ENCODE results near the gene DGCR8. TPM values are rescaled to one million over a fixed set of nuclear protein-coding genes. Genes with fewer than 3 reads are reported as not detected.

DGCR8 gene
- total RNA-seq, 1 donor from 2014 or later: 81.0 TPM

DNA sequence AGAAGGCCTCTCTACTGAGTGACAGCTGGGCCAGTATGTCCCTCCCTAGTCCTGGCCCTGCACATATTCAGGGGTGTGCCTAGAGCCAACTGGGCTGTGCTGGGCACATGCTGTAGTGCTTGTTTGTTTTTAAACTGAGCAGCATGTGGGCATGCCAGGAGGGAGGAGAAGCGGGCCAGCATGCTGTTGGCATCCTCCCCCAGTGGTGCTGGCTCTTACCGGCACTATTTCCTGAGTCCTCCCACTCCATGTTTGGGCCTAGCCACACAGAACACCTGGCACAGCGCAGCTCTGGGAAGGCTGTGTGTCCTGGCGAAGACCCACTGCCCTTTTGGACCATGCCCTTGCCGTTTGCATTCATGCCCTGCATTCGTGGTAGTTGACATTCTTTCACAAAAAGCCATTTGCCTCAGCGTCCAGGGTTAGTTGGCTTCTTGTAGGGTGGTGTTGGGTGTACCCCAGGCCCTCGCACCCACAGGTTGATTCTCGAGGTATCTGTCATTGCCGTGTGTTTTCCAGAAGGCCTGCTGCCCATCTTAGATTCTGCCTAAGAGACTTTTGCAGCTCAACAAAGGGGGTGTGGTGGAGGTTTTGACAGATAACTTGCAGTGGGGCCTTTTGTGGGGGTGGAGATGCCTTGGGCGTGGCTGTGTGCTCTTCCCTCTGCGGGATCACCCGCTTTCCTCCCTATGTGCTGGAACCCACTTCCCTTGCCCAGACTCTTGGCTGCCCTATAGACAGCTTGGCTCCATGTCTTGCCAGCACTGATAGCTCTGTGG is 13.6 kb downstream of the DGCR8 start:
- H3K4me1 Mint-ChIP-seq (ENCODE audit: low read depth): peaks cover 45% of the 10 kb centered on the region
- no peak for DNase-seq (ENCODE audit: low spot score)
- peak overlapping the region; percentile 31 for H3K27ac Mint-ChIP-seq
- intact Hi-C loops (cut with micrococcal nuclease): no loop called here
- peaks cover 63% of the 10 kb centered on the region for H3K36me3 Mint-ChIP-seq (ENCODE audit: low read depth)
- peaks cover 5% of the 10 kb centered on the region for H3K9me3 Mint-ChIP-seq
- no peak overlapping the region for H3K4me3 Mint-ChIP-seq
- no peaks in the 10 kb centered on the region for H3K27me3 Mint-ChIP-seq (ENCODE audit: insufficient read depth)

DNA sequence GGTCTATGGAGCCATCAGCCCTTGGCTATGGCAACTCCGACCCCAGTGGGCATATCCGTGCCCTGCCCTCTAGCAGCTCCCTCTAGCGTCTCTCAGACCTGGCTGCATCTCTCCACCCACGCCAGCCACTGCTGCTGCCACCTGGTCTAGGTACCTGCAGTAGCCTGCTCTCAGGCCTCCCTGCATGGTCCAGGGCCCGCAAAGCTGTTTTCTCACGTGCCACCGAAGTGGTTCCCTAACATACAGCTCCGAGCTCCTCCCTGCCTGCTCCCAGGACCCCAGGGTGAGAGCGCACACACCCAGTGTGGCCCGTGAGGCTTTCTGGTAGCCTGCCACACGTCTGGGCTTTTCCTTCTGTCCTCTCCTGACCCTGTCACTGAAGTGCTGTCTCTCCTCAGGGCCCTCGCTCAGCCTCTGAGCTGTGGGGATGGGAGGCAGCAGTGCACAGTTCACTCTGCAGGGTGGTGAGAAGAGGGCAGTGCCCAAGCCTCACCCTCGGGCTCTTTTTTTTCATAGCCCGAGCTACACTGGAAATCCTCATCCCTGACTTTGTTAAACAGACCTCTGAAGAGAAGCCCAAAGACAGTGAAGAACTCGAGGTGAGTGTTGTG is 14.3 kb downstream of the DGCR8 start:
- no peak for DNase-seq (ENCODE audit: low spot score)
- H3K36me3 Mint-ChIP-seq (ENCODE audit: low read depth): peaks cover 69% of the 10 kb centered on the region
- H3K27ac Mint-ChIP-seq: peak overlapping the region; percentile 31
- intact Hi-C loops (cut with micrococcal nuclease): no loop called here
- H3K4me3 Mint-ChIP-seq: no peak overlapping the region
- H3K9me3 Mint-ChIP-seq: peaks cover 5% of the 10 kb centered on the region
- no peaks in the 10 kb centered on the region for H3K27me3 Mint-ChIP-seq (ENCODE audit: insufficient read depth)
- H3K4me1 Mint-ChIP-seq (ENCODE audit: low read depth): peaks cover 47% of the 10 kb centered on the region

DNA sequence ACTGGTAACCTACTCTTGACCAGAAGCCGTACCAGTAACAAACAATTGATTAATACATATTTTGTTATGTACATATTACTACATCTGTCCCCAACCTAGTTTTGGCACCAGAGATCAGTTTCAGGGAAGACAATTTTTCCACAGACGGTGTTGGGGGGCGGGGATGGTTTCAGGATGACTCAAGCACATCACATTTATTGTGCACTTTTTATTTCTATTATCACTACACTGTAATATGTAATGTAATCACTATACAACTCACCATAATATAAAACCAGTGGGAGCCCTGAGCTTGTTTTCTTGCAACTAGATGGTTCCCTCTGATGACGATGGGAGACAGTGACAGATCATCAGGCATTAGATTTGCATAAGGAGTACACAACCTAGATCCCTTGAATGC is 15.5 kb downstream of the DGCR8 start:
- Mint-ChIP-seq H3K27ac (peak overlapping the region; percentile 80), H3K36me3 (ENCODE audit: low read depth) (peaks cover 72% of the 10 kb centered on the region), H3K9me3 (peaks cover 5% of the 10 kb centered on the region), H3K4me3 (peak overlapping the region; percentile 51), H3K27me3 (ENCODE audit: insufficient read depth) (no peaks in the 10 kb centered on the region), H3K4me1 (ENCODE audit: low read depth) (peaks cover 57% of the 10 kb centered on the region)
- intact Hi-C loops (cut with micrococcal nuclease): no loop called here
- no peak for DNase-seq (ENCODE audit: low spot score)

DNA sequence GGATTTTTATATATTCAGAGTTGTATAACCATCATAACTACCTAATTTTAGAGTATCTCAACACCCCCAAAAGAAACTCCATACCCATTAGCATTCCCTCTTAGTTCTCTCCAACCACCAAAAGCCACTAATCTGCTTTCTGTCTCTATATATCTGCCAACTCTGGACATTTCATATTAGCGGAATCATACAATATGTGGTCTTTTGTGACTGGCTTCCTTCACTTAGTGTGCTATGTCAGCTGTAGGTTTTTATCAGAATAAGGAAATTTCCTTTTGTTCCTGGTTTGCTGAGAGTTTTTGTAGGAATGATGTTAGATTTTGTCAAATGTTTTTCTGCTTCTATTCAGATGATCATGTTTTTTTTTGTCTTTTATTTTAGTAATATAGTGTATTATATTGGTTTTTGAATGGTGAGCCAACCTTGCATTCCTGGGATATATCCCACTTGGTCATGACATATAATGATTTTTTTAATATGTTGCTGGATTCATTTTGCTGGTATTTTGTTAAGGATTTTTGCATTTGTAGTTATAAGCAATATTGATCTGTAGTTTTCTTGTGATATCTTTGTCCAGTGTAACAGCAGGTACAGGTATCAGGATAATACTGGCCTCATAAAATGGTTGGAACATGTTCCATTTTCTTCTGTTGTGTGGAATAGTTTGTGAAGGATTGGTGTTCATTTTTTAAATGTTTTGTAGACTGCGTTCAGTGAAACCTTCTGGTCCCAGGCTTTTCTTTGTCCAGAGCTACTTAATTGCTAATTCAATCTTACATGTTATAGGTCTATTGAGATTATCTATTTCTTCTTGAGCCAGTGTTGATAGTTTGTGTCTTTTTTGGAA is 16.8 kb downstream of the DGCR8 start:
- Mint-ChIP-seq H3K9me3 (peaks cover 5% of the 10 kb centered on the region), H3K27ac (no peak overlapping the region), H3K4me1 (ENCODE audit: low read depth) (peaks cover 66% of the 10 kb centered on the region)

DNA sequence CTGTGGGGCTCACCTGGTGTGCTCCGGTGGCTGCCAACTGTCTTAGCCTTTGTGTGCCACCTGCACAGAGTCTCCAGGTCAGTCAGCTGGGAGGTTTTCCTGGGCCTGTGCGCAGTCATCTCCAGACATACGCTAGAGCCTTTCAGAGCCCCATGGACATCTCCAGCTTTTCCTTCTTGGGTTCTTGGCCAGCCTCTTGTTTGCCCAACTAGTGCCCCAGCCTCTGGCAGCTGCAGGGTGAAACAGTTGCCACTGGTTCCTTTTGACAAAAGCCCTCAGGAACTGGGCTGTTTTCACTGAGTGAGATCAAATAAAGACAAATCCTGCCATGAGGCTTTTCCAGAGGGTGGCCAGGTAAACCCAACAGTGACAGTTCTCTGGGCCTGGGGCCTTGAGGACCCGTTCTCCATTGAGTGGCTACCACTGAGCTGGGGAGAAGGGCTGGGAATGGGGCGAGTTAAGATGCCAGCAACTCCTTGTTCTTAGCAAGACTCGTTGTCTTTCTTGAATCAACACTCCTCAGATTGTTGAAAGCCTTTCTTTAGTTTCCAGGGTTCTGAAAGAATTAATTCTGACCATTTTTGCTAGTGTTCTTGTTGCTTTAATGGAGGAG is 19.2 kb downstream of the DGCR8 start:
- Mint-ChIP-seq H3K4me3 (peak overlapping the region; percentile 22), H3K4me1 (ENCODE audit: low read depth) (peaks cover 82% of the 10 kb centered on the region), H3K27ac (peak overlapping the region; percentile 91), H3K9me3 (peaks cover 5% of the 10 kb centered on the region), H3K36me3 (ENCODE audit: low read depth) (peaks cover 69% of the 10 kb centered on the region), H3K27me3 (ENCODE audit: insufficient read depth) (no peaks in the 10 kb centered on the region)
- no peak for DNase-seq (ENCODE audit: low spot score)
- intact Hi-C loops (cut with micrococcal nuclease): no loop called here

More for the DNA sequence above, 16.8 kb downstream of the DGCR8 start:
- Mint-ChIP-seq H3K4me3 (no peak overlapping the region), H3K36me3 (ENCODE audit: low read depth) (peaks cover 66% of the 10 kb centered on the region), H3K27me3 (ENCODE audit: insufficient read depth) (no peaks in the 10 kb centered on the region)
- DNase-seq (ENCODE audit: low spot score): no peak
- intact Hi-C loops (cut with micrococcal nuclease): no loop called here

DNA sequence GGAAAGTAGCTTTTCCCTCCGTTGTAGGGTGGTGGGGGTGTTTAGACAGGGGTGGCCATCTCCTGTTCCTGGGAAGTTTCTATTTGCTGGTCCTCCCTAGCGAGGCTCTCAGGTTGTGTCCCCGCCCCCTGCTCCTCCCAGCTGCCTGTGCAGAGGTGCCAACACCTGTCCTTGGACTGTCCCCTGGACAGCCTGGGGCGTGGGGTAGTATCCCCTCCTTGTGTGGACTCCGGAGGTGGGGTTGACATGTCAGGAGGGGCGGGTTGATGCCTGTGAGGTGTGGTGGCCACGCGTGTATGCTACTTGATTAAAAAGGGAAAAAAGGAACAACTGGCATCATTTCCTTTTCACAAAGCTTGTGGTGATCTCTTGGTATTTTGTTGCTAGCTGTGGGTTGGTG is 21.6 kb downstream of the DGCR8 start:
- peaks cover 57% of the 10 kb centered on the region for H3K36me3 Mint-ChIP-seq (ENCODE audit: low read depth)
- H3K27ac Mint-ChIP-seq: peak overlapping the region; percentile 80
- intact Hi-C loops (cut with micrococcal nuclease): loop anchor here (2.0 kb wide), 1 partner anchor 81 kb away; the partner anchor contains the start of gene TANGO2
- peaks cover 63% of the 10 kb centered on the region for H3K4me1 Mint-ChIP-seq (ENCODE audit: low read depth)
- DNase-seq (ENCODE audit: low spot score): no peak
- H3K27me3 Mint-ChIP-seq (ENCODE audit: insufficient read depth): no peaks in the 10 kb centered on the region
- H3K4me3 Mint-ChIP-seq: peak overlapping the region; percentile 7
- H3K9me3 Mint-ChIP-seq: no peaks in the 10 kb centered on the region

DNA sequence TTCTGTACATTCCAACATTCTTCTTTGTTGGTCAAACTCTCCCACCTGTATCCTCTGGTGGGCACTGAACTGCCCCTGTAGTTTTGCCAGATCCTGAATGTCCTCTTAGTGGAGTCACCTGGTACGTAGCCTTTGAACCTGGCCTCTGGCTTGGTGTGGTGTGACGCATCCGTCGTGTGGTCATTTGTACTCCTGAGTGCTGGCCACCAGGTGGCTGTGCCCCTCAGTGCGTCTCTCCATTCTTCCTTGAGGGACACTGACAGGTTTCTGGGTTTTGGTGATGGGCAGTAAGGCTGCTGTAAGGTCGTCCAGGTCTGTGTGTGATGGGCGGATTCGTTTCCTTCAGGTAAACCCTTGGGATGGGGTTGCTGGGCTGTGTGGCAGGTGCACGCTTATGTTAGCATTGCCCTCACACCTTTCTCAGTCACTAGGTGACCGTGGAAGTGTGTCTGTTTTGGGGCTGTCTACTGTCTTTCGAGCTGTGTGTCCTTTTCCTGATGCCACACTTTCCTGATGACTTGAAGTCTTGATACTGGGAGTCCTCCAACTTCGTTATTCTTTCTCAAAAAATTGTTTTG is 22.3 kb downstream of the DGCR8 start:
- intact Hi-C loops (cut with micrococcal nuclease): no loop called here
- no peak for DNase-seq (ENCODE audit: low spot score)
- Mint-ChIP-seq H3K4me3 (peak overlapping the region; percentile 54), H3K9me3 (no peaks in the 10 kb centered on the region), H3K4me1 (ENCODE audit: low read depth) (peaks cover 62% of the 10 kb centered on the region), H3K27ac (peak overlapping the region; percentile 80), H3K36me3 (ENCODE audit: low read depth) (peaks cover 50% of the 10 kb centered on the region), H3K27me3 (ENCODE audit: insufficient read depth) (no peaks in the 10 kb centered on the region)

DNA sequence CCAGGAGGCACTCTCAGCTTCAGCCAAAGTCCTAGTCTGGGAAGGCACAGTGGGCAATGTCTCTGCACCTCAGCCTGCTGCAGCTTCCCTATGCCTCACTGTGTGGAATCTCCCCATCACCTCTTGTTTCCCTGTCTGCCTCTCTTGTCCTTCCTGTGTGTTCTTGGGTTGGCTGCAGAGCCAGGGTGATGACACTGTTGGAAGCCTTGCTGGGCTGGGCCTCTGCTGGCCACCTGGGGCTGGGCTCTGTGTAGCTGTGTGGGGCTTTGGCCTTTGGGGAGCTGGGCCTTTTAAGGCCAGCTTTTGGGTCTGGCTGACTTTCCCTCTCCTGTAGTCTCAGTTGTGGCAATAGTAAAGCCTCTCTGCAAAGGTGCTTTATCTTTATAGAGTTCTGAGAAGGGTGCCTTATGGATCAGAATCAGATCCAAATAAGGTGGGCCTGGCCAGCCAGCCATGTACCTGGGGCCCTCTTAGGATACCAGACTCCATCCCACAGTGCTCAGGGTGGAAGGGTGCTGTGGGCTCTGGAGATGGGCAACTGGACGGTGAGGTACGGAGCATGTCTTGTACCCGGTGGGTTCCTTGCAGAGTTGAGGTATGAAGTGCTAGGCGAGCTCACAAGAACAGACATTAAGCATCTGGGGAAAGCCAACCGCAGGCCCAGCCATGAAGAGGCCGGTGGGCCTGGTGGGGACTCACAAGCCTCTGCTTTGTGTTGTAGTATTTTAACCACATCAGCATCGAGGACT is 25.6 kb downstream of the DGCR8 start:
- intact Hi-C loops (cut with micrococcal nuclease): no loop called here
- H3K9me3 Mint-ChIP-seq: no peaks in the 10 kb centered on the region
- no peak for DNase-seq (ENCODE audit: low spot score)
- H3K27ac Mint-ChIP-seq: no peak overlapping the region
- H3K27me3 Mint-ChIP-seq (ENCODE audit: insufficient read depth): no peaks in the 10 kb centered on the region
- H3K36me3 Mint-ChIP-seq (ENCODE audit: low read depth): peaks cover 32% of the 10 kb centered on the region
- no peak overlapping the region for H3K4me3 Mint-ChIP-seq
- H3K4me1 Mint-ChIP-seq (ENCODE audit: low read depth): peaks cover 41% of the 10 kb centered on the region

DNA sequence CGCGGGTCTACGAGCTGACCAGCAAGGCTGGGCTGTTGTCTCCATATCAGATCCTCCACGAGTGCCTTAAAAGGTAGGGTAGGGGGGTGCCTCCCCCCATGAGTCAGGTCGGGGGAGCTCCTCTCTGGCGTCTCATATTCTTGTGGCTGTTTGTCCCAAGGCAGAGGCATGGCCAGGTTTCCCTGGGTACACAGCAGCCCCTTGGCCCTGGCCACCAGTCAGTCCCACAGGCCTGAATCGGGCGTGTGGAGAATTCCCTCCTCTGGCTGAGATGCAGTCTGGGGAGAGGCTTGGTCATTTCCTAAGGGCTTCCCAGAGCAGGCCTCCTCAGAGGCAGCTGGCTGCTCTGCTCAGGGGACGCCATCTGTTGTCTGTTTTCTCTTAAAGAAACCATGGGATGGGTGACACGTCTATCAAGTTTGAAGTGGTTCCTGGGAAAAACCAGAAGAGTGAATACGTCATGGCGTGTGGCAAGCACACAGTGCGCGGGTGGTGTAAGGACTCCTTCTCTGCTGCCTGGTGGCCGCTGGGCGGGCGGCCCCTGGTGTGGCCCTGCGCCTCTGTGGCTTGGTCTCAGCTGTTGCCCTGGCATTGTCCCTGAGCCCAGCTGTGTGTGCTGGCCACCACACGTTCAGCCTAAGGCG is 26.3 kb downstream of the DGCR8 start:
- H3K27ac Mint-ChIP-seq: no peak overlapping the region
- peaks cover 37% of the 10 kb centered on the region for H3K36me3 Mint-ChIP-seq (ENCODE audit: low read depth)
- peaks cover 41% of the 10 kb centered on the region for H3K4me1 Mint-ChIP-seq (ENCODE audit: low read depth)
- intact Hi-C loops (cut with micrococcal nuclease): no loop called here
- H3K27me3 Mint-ChIP-seq (ENCODE audit: insufficient read depth): no peaks in the 10 kb centered on the region
- H3K4me3 Mint-ChIP-seq: no peak overlapping the region
- H3K9me3 Mint-ChIP-seq: no peaks in the 10 kb centered on the region
- no peak for DNase-seq (ENCODE audit: low spot score)

DNA sequence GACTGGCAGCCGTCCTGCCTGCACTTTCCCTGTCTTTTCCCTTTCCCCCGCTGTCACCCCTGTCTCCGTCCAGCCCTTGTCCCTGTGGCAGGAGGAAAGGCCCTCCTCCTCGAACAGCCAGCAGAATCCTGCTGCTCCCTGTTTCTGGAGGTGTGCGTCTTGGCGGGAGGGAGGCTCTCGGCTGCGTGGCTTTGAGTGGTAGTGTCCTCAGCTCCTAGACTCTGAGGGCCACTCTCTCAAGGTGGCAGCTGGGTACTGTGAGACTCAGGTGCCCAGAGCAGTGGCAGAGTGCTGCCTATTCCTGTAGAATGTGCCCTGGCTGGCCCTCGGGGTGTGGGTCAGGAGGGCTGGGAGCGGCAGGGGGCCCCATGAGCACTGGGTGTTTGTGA is 26.8 kb downstream of the DGCR8 start:
- Mint-ChIP-seq H3K9me3 (no peaks in the 10 kb centered on the region), H3K4me3 (no peak overlapping the region), H3K27ac (no peak overlapping the region), H3K36me3 (ENCODE audit: low read depth) (peaks cover 39% of the 10 kb centered on the region), H3K4me1 (ENCODE audit: low read depth) (peaks cover 41% of the 10 kb centered on the region), H3K27me3 (ENCODE audit: insufficient read depth) (no peaks in the 10 kb centered on the region)
- intact Hi-C loops (cut with micrococcal nuclease): no loop called here
- no peak for DNase-seq (ENCODE audit: low spot score)

DNA sequence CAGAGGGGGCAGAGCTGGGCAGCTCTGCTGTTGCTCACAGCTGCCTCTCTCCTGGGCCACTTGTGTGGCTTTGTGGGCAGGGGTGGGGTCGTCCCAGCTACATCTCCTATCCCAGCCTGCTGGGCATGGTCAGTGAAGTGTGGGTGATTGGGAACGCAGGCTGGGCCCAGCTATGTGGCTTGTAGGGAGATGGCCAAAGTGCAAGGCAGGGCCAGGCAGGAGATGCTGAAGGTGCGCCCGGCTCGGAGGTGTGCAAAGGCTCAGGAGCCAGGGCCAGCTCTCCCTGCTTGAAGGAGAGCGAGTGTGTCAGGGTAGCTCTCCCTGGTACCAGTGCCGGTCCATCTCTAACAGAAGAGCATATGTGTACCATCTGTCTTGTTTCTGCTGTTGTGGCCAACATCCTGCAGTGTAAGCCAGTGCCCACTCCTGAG is 27.4 kb downstream of the DGCR8 start:
- H3K27ac Mint-ChIP-seq: peak overlapping the region; percentile 73
- H3K36me3 Mint-ChIP-seq (ENCODE audit: low read depth): peaks cover 37% of the 10 kb centered on the region

More for the DNA sequence above, 27.4 kb downstream of the DGCR8 start:
- Mint-ChIP-seq H3K4me3 (no peak overlapping the region), H3K27me3 (ENCODE audit: insufficient read depth) (no peaks in the 10 kb centered on the region), H3K9me3 (no peaks in the 10 kb centered on the region), H3K4me1 (ENCODE audit: low read depth) (peaks cover 41% of the 10 kb centered on the region)
- intact Hi-C loops (cut with micrococcal nuclease): no loop called here
- no peak for DNase-seq (ENCODE audit: low spot score)

Measured in activated T-helper 1 cell treated with anti-CD3 and anti-CD28 coated beads, Interleukin-12 subunit alpha, Interleukin-12 subunit beta, Interleukin-2, Interleukin-4 antibody, amounts not matched to agents 30 ng/mL and 10 ng/mL and 1 ng/mL, durations not matched to agents 14 hours and 24 hours and 36 hours (primary cell).